Measurements from ENCODE around the gene PBX1. TPM values are rescaled to one million over a fixed set of nuclear protein-coding genes. Genes with fewer than 3 reads are reported as not detected.
A peak's percentile ranks its signal among the peaks of the same experiment; 100 is the strongest.

PBX1 gene
- total RNA-seq, 2 donors from 2014 or later: 50.5 to 53.1 TPM

- no peak for TF ChIP-seq CTCF (IDR thresholded peaks at IDR 0.05)
- peaks cover 23 to 51% of the 10 kb centered on the region in 2 donors for H3K4me1 ChIP-seq (ENCODE audit: control insufficient read depth in 1 of 2, low read depth in 2 of 2)
- no peaks in the 10 kb centered on the region for H3K36me3 ChIP-seq
- no peaks in the 10 kb centered on the region for H3K9me3 ChIP-seq
- H3K4me3 ChIP-seq: no peak overlapping the region
- DNase-seq (ENCODE audit: low spot score) (no peak), ATAC-seq (ENCODE audit: insufficient number of reproducible peaks, low FRiP score, low read depth) (no peak)
- no peak overlapping the region for H3K27ac ChIP-seq
- H3K27me3 ChIP-seq (replicated peaks; ENCODE audit: insufficient read depth): no peaks in the 10 kb centered on the region
Measured at GRCh38 chr1:164703960-164704411, 145.0 kb downstream of the PBX1 start.

GRCh38 chr1:164704954-164705353 is 146.0 kb downstream of the PBX1 start:
- no peak for TF ChIP-seq CTCF (IDR thresholded peaks at IDR 0.05)
- Histone ChIP-seq H3K27ac (no peak overlapping the region), H3K27me3 (replicated peaks; ENCODE audit: insufficient read depth) (no peaks in the 10 kb centered on the region), H3K9me3 (no peaks in the 10 kb centered on the region), H3K4me1 (ENCODE audit: control insufficient read depth in 1 of 2, low read depth in 2 of 2) (peaks cover 29 to 55% of the 10 kb centered on the region in 2 donors), H3K36me3 (no peaks in the 10 kb centered on the region), H3K4me3 (no peak overlapping the region)
- no peak for DNase-seq (ENCODE audit: low spot score)
- no peak for ATAC-seq (ENCODE audit: insufficient number of reproducible peaks, low FRiP score, low read depth)

- ATAC-seq (ENCODE audit: insufficient number of reproducible peaks, low FRiP score, low read depth): no peak
- peaks cover 29 to 50% of the 10 kb centered on the region in 2 donors for H3K4me1 ChIP-seq (ENCODE audit: control insufficient read depth in 1 of 2, low read depth in 2 of 2)
- no peaks in the 10 kb centered on the region for H3K9me3 ChIP-seq
Measured at GRCh38 chr1:164706606-164706987, 147.6 kb downstream of the PBX1 start.

GRCh38 chr1:164707868-164708331 is 148.9 kb downstream of the PBX1 start:
- TF ChIP-seq CTCF (IDR thresholded peaks at IDR 0.05): no peak
- Histone ChIP-seq H3K36me3 (no peaks in the 10 kb centered on the region), H3K27me3 (replicated peaks; ENCODE audit: insufficient read depth) (no peaks in the 10 kb centered on the region), H3K27ac (peak overlapping the region; percentile 68 to 80), H3K9me3 (no peaks in the 10 kb centered on the region), H3K4me3 (peak overlapping the region; percentile 34), H3K4me1 (ENCODE audit: control insufficient read depth in 1 of 2, low read depth in 2 of 2) (peaks cover 29 to 63% of the 10 kb centered on the region in 2 donors)
- peak; percentile 57 for ATAC-seq (ENCODE audit: insufficient number of reproducible peaks, low FRiP score, low read depth)
- no peak for DNase-seq (ENCODE audit: low spot score)

More at GRCh38 chr1:164706606-164706987, 147.6 kb downstream of the PBX1 start:
- DNase-seq (ENCODE audit: low spot score): no peak
- no peaks in the 10 kb centered on the region for H3K27me3 ChIP-seq (replicated peaks; ENCODE audit: insufficient read depth)
- peak overlapping the region; percentile 65 to 80 for H3K27ac ChIP-seq
- no peaks in the 10 kb centered on the region for H3K36me3 ChIP-seq
- no peak for TF ChIP-seq CTCF (IDR thresholded peaks at IDR 0.05)
- H3K4me3 ChIP-seq: no peak overlapping the region

GRCh38 chr1:164708596-164708995 is 149.6 kb downstream of the PBX1 start:
- H3K4me3 ChIP-seq: no peak overlapping the region
- H3K27ac ChIP-seq: no peak overlapping the region
- no peak for DNase-seq (ENCODE audit: low spot score)
- H3K4me1 ChIP-seq (ENCODE audit: control insufficient read depth in 1 of 2, low read depth in 2 of 2): peaks cover 29 to 66% of the 10 kb centered on the region in 2 donors
- no peaks in the 10 kb centered on the region for H3K36me3 ChIP-seq
- no peak for ATAC-seq (ENCODE audit: insufficient number of reproducible peaks, low FRiP score, low read depth)
- TF ChIP-seq CTCF (IDR thresholded peaks at IDR 0.05): no peak
- H3K9me3 ChIP-seq: no peaks in the 10 kb centered on the region
- no peaks in the 10 kb centered on the region for H3K27me3 ChIP-seq (replicated peaks; ENCODE audit: insufficient read depth)
